Measurements from ENCODE around the gene CSNK1E.

- TF ChIP-seq CTCF (conservative IDR thresholded peaks at IDR 0.05; ENCODE audit: low read length) (no peak), EZH2phosphoT487 (IDR thresholded peaks at IDR 0.05; ENCODE audit: borderline replicate concordance) (no peak)
Observed at GRCh38 chr22:38303974-38304373, 13.3 kb downstream of the CSNK1E start.

All from Loucy (cell line).